ENCODE results near the gene USHBP1.

GRCh38 chr19:17225053-17225452 lies 39.5 kb downstream of the USHBP1 start:
- TF ChIP-seq POLR2AphosphoS5 (IDR thresholded peaks at IDR 0.05; ENCODE audit: low read depth, low read length) (no peak), CTCF (IDR thresholded peaks at IDR 0.05) (no peak), REST (IDR thresholded peaks at IDR 0.05; ENCODE audit: insufficient read depth in 1 of 2, low read depth in 2 of 2, low read length in 1 of 2) (no peak)
